Renal cortical epithelial cell (primary cell): ENCODE results near the gene PTTG1IP. TPM values are rescaled to one million over a fixed set of nuclear protein-coding genes. Genes with fewer than 3 reads are reported as not detected.

Experiments
- DNase-seq: peaks from one replicate; pipeline ENCODE4 v3.0.0-alpha.2; 2011; ENCODE audit warnings: low read depth
- total RNA-seq: library from RNA; depleted of rRNA; stranded (reverse); fragments of >200 nt; gene quantifications from 2 replicates; pipeline ENCODE4 v1.2.3, GENCODE V29; 2014

PTTG1IP gene
- total RNA-seq, 1 donor from 2014 or later: 707 TPM

GRCh38 chr21:44896561-44897286 lies 23.2 kb upstream of the PTTG1IP start:
- no peak for DNase-seq

- no peak for DNase-seq
Measured at GRCh38 chr21:44895859-44896258, 22.4 kb upstream of the PTTG1IP start.

- DNase-seq: no peak
Measured at GRCh38 chr21:44894687-44895302, 21.3 kb upstream of the PTTG1IP start.

GRCh38 chr21:44893948-44894656 lies 20.6 kb upstream of the PTTG1IP start:
- no peak for DNase-seq

GRCh38 chr21:44893278-44893556 lies 19.7 kb upstream of the PTTG1IP start:
- no peak for DNase-seq

GRCh38 chr21:44892536-44893277 lies 19.2 kb upstream of the PTTG1IP start:
- DNase-seq: no peak

- no peak for DNase-seq
Measured at GRCh38 chr21:44892095-44892494, 18.6 kb upstream of the PTTG1IP start.

GRCh38 chr21:44891631-44892031 lies 18.1 kb upstream of the PTTG1IP start:
- DNase-seq: no peak

- DNase-seq: no peak
Measured at GRCh38 chr21:44890961-44891541, 17.6 kb upstream of the PTTG1IP start.

GRCh38 chr21:44890338-44890931 lies 16.9 kb upstream of the PTTG1IP start:
- DNase-seq: no peak

GRCh38 chr21:44889625-44890337 lies 16.3 kb upstream of the PTTG1IP start:
- no peak for DNase-seq

- no peak for DNase-seq
Measured at GRCh38 chr21:44888581-44889550, 15.4 kb upstream of the PTTG1IP start.

GRCh38 chr21:44887807-44888580 lies 14.5 kb upstream of the PTTG1IP start:
- DNase-seq: no peak

GRCh38 chr21:44887126-44887806 lies 13.8 kb upstream of the PTTG1IP start:
- DNase-seq: no peak

- no peak for DNase-seq
Measured at GRCh38 chr21:44886113-44887075, 12.9 kb upstream of the PTTG1IP start.

GRCh38 chr21:44885615-44886014 lies 12.1 kb upstream of the PTTG1IP start:
- no peak for DNase-seq

- no peak for DNase-seq
Measured at GRCh38 chr21:44884097-44884496, 10.6 kb upstream of the PTTG1IP start.
